DND-41 (cell line): ENCODE results near the gene ATXN1.

ENCODE experiments used
- EZH2 ChIP-seq: IDR thresholded peaks from 3 replicates; pipeline ENCODE4 v1.6.1; 2012; ENCODE audit warnings: borderline replicate concordance, low read depth, mild to moderate bottlenecking, moderate library complexity, low read length, inconsistent platforms; ENCODE audit not compliant: severe bottlenecking
- TF ChIP-seq, protein P1 (sequence below): IDR thresholded peaks from 2 replicates; pipeline ENCODE4 v1.5.1; 2012; ENCODE audit warnings: borderline replicate concordance, low read length, moderate library complexity, mild to moderate bottlenecking; ENCODE audit not compliant: poor library complexity, severe bottlenecking; ENCODE audit errors: extremely low read depth

GRCh38 chr6:16414205-16414604 lies 347.1 kb downstream of the ATXN1 start:
- TF ChIP-seq, protein P1, sequence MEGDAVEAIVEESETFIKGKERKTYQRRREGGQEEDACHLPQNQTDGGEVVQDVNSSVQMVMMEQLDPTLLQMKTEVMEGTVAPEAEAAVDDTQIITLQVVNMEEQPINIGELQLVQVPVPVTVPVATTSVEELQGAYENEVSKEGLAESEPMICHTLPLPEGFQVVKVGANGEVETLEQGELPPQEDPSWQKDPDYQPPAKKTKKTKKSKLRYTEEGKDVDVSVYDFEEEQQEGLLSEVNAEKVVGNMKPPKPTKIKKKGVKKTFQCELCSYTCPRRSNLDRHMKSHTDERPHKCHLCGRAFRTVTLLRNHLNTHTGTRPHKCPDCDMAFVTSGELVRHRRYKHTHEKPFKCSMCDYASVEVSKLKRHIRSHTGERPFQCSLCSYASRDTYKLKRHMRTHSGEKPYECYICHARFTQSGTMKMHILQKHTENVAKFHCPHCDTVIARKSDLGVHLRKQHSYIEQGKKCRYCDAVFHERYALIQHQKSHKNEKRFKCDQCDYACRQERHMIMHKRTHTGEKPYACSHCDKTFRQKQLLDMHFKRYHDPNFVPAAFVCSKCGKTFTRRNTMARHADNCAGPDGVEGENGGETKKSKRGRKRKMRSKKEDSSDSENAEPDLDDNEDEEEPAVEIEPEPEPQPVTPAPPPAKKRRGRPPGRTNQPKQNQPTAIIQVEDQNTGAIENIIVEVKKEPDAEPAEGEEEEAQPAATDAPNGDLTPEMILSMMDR: no peak
- TF ChIP-seq EZH2: no peak
